Lower leg skin (tissue), 3 donors: ENCODE results near the gene DYDC2.

ENCODE experiments used
- CTCF ChIP-seq, 3 donors: fragments of 450-650 bp; IDR thresholded peaks; one replicate each; pipeline ENCODE4 v1.5.1; 2016; ENCODE audit warnings: antibody characterized with exemption in 3 of 3, mild to moderate bottlenecking in 3 of 3, moderate library complexity in 2 of 3
- POLR2A ChIP-seq, 2 donors: fragments of 450-650 bp; IDR thresholded peaks; one replicate each; pipeline ENCODE4 v1.6.1; 2016 to 2017; ENCODE audit warnings: antibody characterized with exemption in 2 of 2, mild to moderate bottlenecking in 1 of 2, moderate library complexity in 1 of 2

GRCh38 chr10:80321183-80321582 is 35.4 kb upstream of the DYDC2 start:
- TF ChIP-seq CTCF (IDR thresholded peaks at IDR 0.05) (no peak), POLR2A (IDR thresholded peaks at IDR 0.05) (no peak)
